Heart left ventricle (tissue), 16 donors: ENCODE results near the gene PCNX3. TPM values are rescaled to one million over a fixed set of nuclear protein-coding genes. Genes with fewer than 3 reads are reported as not detected.

ENCODE experiments used
- ATAC-seq, 4 donors: fragments of 200-7000 bp; cut with Tn5 transposase; one replicate each; pipeline ENCODE4 v1.9.1; 2020 to 2022; ENCODE audit warnings: moderate library complexity in 4 of 4, mild to moderate bottlenecking in 3 of 4, moderate number of reproducible peaks in 1 of 4
- DNase-seq, 5 donors: peaks; one replicate each; pipeline ENCODE4 v3.0.0-alpha.2; 2020
- H3K27ac ChIP-seq, 12 donors: fragments of 200-600 bp; sonication (generic) in 4 of 12; one replicate each; pipeline versions ENCODE4 v1.5.0 to v1.8.0; 2016 to 2022; ENCODE audit warnings: mild to moderate bottlenecking in 2 of 12
- H3K27me3 ChIP-seq, 9 donors: fragments of 200-600 bp; sonication (generic) in 2 of 9; one replicate each; pipeline versions ENCODE4 v1.5.1 to v1.8.0; 2016 to 2022; ENCODE audit warnings: mild to moderate bottlenecking in 3 of 9
- H3K36me3 ChIP-seq, 9 donors: fragments of 200-600 bp; sonication (generic) in 2 of 9; one replicate each; pipeline versions ENCODE4 v1.5.0 to v1.8.0; 2018 to 2022; ENCODE audit warnings: mild to moderate bottlenecking in 2 of 9
- H3K4me1 ChIP-seq, 12 donors: fragments of 200-600 bp; sonication (generic) in 4 of 12; one replicate each; pipeline versions ENCODE4 v1.5.0 to v1.8.0; 2016 to 2022; ENCODE audit warnings: mild to moderate bottlenecking in 3 of 12
- H3K4me3 ChIP-seq, 12 donors: fragments of 200-600 bp; sonication (generic) in 4 of 12; one replicate each; pipeline versions ENCODE4 v1.5.0 to v1.8.0; 2017 to 2022; ENCODE audit warnings: mild to moderate bottlenecking in 9 of 12, moderate library complexity in 4 of 12
- H3K9me3 ChIP-seq, 12 donors: fragments of 200-600 bp; sonication (generic) in 4 of 12; one replicate each; pipeline versions ENCODE4 v1.5.0 to v1.8.0; 2016 to 2022; ENCODE audit warnings: mild to moderate bottlenecking in 1 of 12
- CTCF ChIP-seq, 12 donors: fragments of 200-600 bp; sonication (generic) in 4 of 12; IDR thresholded peaks; one replicate each; pipeline versions ENCODE4 v1.5.0 to v1.8.0; 2018 to 2022; ENCODE audit warnings: antibody characterized with exemption in 12 of 12, mild to moderate bottlenecking in 5 of 12
- POLR2A ChIP-seq, 2 donors: fragments of 450-650 bp; IDR thresholded peaks; one replicate each; pipeline ENCODE4 v1.6.1; 2017; ENCODE audit warnings: antibody characterized with exemption in 2 of 2, mild to moderate bottlenecking in 2 of 2, moderate library complexity in 2 of 2
- WGBS, 4 donors: extraction: QIAGEN DNeasy Blood & Tissue Kit in 2 of 4; methylation state at CpG; one replicate each; pipeline versions ENCODE4 v1.1.5 to v1.1.7; 2013 to 2018; 5-methylcytosine and 5-hydroxymethylcytosine counted together
- intact Hi-C, 10 donors: fragments of 100-400 bp; cut with DNase I; formaldehyde crosslinking; loops; one replicate each; pipeline versions ENCODE4 v1.11.1 to v1.14.2; 2022
- polyA plus RNA-seq, 2 donors: library from polyadenylated mRNA; stranded (reverse); fragments of 200-250 nt; gene quantifications; one replicate each; pipeline ENCODE4 v1.2.3, GENCODE V29; 2013
- total RNA-seq, 9 donors: library from RNA; depleted of rRNA in 2 of 9; stranded (reverse); fragments of >200 nt in 2 of 9; fragmentation: NEBNext Ultra II Directional in 3 of 9; extraction: Animal tissue kit (Norgen Biotek cat#: 25700) in 3 of 9; gene quantifications; one replicate each; pipeline versions ENCODE4 v1.1.0 to v1.2.4, GENCODE V29; 2016 to 2023
- donor health status: ischemic (EF 13 %, LVEDD 7.1; RV severe dilation, severe dysfunction).
- donor health status: healthy with polysubstance abuse.
- donor health status: DM: no; HTN: yes; CAD: no.
- donor health status: DM: no; HTN: no; CAD: no.
- donor health status: ischemic (EF 25% LVEDD 6.9; RV normal size, moderate dysfunction).
- donor health status: ischemic (EF 25% LVEDD 5.7; RV mildly dilated, moderate dysfunction).
- donor health status: healthy.
- donor health status: DM: yes; HTN: yes; CAD: no.
- donor health status: ischemic (EF 35%, LVEDD 5.7; RV mildly dilated, moderate dysfunction).
- donor health status: nonischemic (EF 11% LVEDD 7.7; RV severe dilation, severe dysfunction).
- donor health status: DM: yes; HTN: yes; CAD: no.
- donor health status: PGD.
- donor health status: ischemic (EF 29% LVEDD 5.4; RV normal size, mild dysfunction).
- donor health status: nonischemic (EF 23%, LVEDD 6.1; RV moderate dilation, normal function).

Gene PCNX3
- total and polyA plus RNA-seq, 11 donors, result 7.1 to 23.4 (median 14.4) TPM

- intact Hi-C loops, result loop anchor here in 5 of 10 donors (5.0 to 10.0 kb wide), 4 partner anchors 32 to 165 kb away; partner anchors contain the start of genes EHBP1L1 (in 3 of the 5), FAM89B (in 1 of the 5), KAT5 (in 1 of the 5) and ZNRD2 (in 1 of the 5)
- 70 to 81% (median 74%) methylated on average over 4 to 5 of the region's 5 CpGs for WGBS, 4 donors
- H3K4me1 ChIP-seq, result peaks cover 4 to 89% (median 56%) of the 10 kb centered on the region in 12 donors
- DNase-seq (no peak), ATAC-seq (no peak)
- peak overlapping the region in 4 of 12 donors; percentile 91 to 97 (median 96) for H3K4me3 ChIP-seq
- H3K27me3 ChIP-seq, result no peaks in the 10 kb centered on the region
- TF ChIP-seq CTCF (IDR thresholded peaks at IDR 0.05) (no peak), POLR2A (IDR thresholded peaks at IDR 0.05) (no peak)
- no peaks in the 10 kb centered on the region for H3K9me3 ChIP-seq
- H3K27ac ChIP-seq, result peak overlapping the region in 10 of 12 donors; percentile 1 to 99 (median 97)
- H3K36me3 ChIP-seq, result peaks cover 0 to 76% (median 53%) of the 10 kb centered on the region in 9 donors
These were observed 5.9 kb upstream of the PCNX3 start for GRCh38 chr11:65609665-65610064.

- H3K4me1 ChIP-seq, result peaks cover 4 to 90% (median 56%) of the 10 kb centered on the region in 12 donors
- 45 to 56% (median 54%) methylated on average over 6 of the region's 6 CpGs for WGBS, 4 donors
- DNase-seq (no peak), ATAC-seq (no peak)
- TF ChIP-seq CTCF (IDR thresholded peaks at IDR 0.05) (no peak), POLR2A (IDR thresholded peaks at IDR 0.05) (no peak)
- no peaks in the 10 kb centered on the region for H3K9me3 ChIP-seq
- H3K36me3 ChIP-seq, result peaks cover 0 to 69% (median 45%) of the 10 kb centered on the region in 9 donors
- intact Hi-C loops, result loop anchor here in 5 of 10 donors (5.0 to 10.0 kb wide), 4 partner anchors 33 to 164 kb away; partner anchors contain the start of genes EHBP1L1 (in 3 of the 5), FAM89B (in 1 of the 5), KAT5 (in 1 of the 5) and ZNRD2 (in 1 of the 5)
- H3K4me3 ChIP-seq, result peak overlapping the region in 11 of 12 donors; percentile 14 to 100 (median 96)
- peak overlapping the region; percentile 93 to 99 (median 97) for H3K27ac ChIP-seq
- no peaks in the 10 kb centered on the region for H3K27me3 ChIP-seq
These were observed 5.2 kb upstream of the PCNX3 start for GRCh38 chr11:65610404-65610803.

- Histone ChIP-seq H3K4me1 (peaks cover 4 to 86% (median 55%) of the 10 kb centered on the region in 12 donors), H3K9me3 (no peaks in the 10 kb centered on the region), H3K36me3 (peaks cover 0 to 61% (median 37%) of the 10 kb centered on the region in 9 donors), H3K27ac (peak overlapping the region; percentile 93 to 99 (median 97)), H3K4me3 (peak overlapping the region in 11 of 12 donors; percentile 64 to 100 (median 96)), H3K27me3 (no peaks in the 10 kb centered on the region)
- DNase-seq (peak; percentile 75 to 86 (median 84)), ATAC-seq (peak in 1 of 4 donors; percentile 18)
- intact Hi-C loops, result loop anchor here in 5 of 10 donors (5.0 to 10.0 kb wide), 4 partner anchors 34 to 164 kb away; partner anchors contain the start of genes EHBP1L1 (in 3 of the 5), FAM89B (in 1 of the 5), KAT5 (in 1 of the 5) and ZNRD2 (in 1 of the 5)
- 37 to 54% (median 39%) methylated on average over 8 to 10 of the region's 10 CpGs for WGBS, 4 donors
- TF ChIP-seq POLR2A (IDR thresholded peaks at IDR 0.05) (peak in 1 of 2 donors; percentile 15), CTCF (IDR thresholded peaks at IDR 0.05) (no peak)
These were observed 4.4 kb upstream of the PCNX3 start for GRCh38 chr11:65611028-65611757.
